ENCODE measurements around the gene POMT1.

The POMT1 gene

DNA sequence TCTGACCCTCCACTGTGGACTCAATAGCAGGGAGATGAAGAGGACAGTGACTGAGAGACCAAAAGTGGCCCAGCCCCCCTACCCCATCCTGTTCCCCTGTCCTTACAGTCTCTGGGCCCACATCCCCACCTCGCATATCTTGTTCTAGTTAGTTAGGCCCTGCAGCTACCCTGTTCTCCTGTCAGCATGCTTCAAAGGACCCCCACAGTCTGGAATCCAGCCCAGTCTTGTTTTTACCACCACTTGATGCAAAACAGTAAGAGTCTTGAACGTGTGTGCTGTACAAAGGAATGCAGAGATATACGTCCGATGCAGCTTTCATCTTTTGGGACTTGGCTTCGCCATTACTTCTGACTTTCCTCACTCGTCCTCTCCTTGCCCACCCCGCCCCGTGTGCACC lies 12.2 kb upstream of the POMT1 start:
- TF ChIP-seq, protein P1, sequence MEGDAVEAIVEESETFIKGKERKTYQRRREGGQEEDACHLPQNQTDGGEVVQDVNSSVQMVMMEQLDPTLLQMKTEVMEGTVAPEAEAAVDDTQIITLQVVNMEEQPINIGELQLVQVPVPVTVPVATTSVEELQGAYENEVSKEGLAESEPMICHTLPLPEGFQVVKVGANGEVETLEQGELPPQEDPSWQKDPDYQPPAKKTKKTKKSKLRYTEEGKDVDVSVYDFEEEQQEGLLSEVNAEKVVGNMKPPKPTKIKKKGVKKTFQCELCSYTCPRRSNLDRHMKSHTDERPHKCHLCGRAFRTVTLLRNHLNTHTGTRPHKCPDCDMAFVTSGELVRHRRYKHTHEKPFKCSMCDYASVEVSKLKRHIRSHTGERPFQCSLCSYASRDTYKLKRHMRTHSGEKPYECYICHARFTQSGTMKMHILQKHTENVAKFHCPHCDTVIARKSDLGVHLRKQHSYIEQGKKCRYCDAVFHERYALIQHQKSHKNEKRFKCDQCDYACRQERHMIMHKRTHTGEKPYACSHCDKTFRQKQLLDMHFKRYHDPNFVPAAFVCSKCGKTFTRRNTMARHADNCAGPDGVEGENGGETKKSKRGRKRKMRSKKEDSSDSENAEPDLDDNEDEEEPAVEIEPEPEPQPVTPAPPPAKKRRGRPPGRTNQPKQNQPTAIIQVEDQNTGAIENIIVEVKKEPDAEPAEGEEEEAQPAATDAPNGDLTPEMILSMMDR (IDR thresholded peaks at IDR 0.05; ENCODE audit: low read depth, low read length, poor library complexity, severe bottlenecking): no peak
- no peak for TF ChIP-seq EZH2phosphoT487 (IDR thresholded peaks at IDR 0.05; ENCODE audit: borderline replicate concordance, low read length)
- no peaks in the 10 kb centered on the region for H3K9me2 ChIP-seq (replicated peaks; ENCODE audit: control insufficient read depth, low read length)
- no peaks in the 10 kb centered on the region for H3K4me1 ChIP-seq (ENCODE audit: control insufficient read depth, low read length)
- no peak overlapping the region for H3K27ac ChIP-seq (ENCODE audit: low read depth, low read length)
- H3K27me3 ChIP-seq (ENCODE audit: control insufficient read depth, low read length): no peaks in the 10 kb centered on the region
- H3K36me3 ChIP-seq (ENCODE audit: control insufficient read depth, low read length): peaks cover 99% of the 10 kb centered on the region
- no peaks in the 10 kb centered on the region for H3F3A ChIP-seq (ENCODE audit: control insufficient read depth, insufficient read depth)
- H3K4me3 ChIP-seq (ENCODE audit: low read length): no peak overlapping the region
- no peaks in the 10 kb centered on the region for H3K9me3 ChIP-seq (ENCODE audit: control insufficient read depth, insufficient read depth, low read length)
- no peaks in the 10 kb centered on the region; the same call in 1 of the 2 replicates for H4K20me1 ChIP-seq (ENCODE audit: control insufficient read depth, insufficient read depth, low read depth, low read length)
- H3K79me2 ChIP-seq (ENCODE audit: control insufficient read depth, low read length): no peaks in the 10 kb centered on the region
- no peak overlapping the region for H3K4me2 ChIP-seq (ENCODE audit: low read length)

DNA sequence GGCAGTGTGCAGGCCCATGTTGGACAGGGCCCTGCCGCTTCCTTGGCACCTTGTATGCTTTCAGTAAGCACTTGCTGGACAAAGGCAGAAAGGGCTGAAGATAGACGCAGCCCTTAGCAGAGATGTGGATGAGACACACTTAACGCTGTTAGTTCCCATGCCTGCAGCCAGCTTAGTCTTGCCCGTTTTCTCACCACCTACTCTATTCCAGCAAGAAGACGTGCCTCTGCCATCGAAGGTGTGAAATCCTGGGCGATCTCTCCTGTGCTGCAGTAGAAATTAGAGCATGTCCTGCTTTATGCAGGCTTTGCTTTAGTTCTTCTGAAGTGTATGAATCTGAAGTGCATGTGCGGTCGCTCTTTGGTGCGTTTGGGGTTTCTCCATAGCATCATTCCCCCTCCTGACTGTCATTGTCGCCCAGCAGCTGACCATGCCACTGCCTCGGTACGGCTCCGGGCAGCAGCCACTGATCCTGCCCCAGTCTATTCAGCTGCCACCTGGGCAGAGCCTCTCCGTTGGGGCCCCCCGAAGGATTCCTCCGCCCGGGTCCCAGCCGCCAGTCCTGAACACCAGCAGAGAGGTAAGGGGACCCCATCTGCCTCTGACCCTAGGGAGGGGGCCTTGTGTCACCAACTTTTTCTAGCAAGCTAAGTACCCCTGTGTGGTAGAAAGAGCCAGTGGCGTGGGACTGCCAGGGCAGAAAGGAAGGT lies 11.6 kb upstream of the POMT1 start:
- Histone ChIP-seq H3K79me2 (ENCODE audit: control insufficient read depth, low read length) (no peaks in the 10 kb centered on the region), H3K9me2 (replicated peaks; ENCODE audit: control insufficient read depth, low read length) (no peaks in the 10 kb centered on the region), H3K9me3 (ENCODE audit: control insufficient read depth, insufficient read depth, low read length) (no peaks in the 10 kb centered on the region), H3K4me1 (ENCODE audit: control insufficient read depth, low read length) (no peaks in the 10 kb centered on the region), H3K27ac (ENCODE audit: low read depth, low read length) (no peak overlapping the region), H3K36me3 (ENCODE audit: control insufficient read depth, low read length) (peaks cover 99% of the 10 kb centered on the region), H3K4me2 (ENCODE audit: low read length) (no peak overlapping the region), H3K4me3 (ENCODE audit: low read length) (no peak overlapping the region), H3K27me3 (ENCODE audit: control insufficient read depth, low read length) (no peaks in the 10 kb centered on the region), H4K20me1 (ENCODE audit: control insufficient read depth, insufficient read depth, low read depth, low read length) (no peaks in the 10 kb centered on the region; the same call in 1 of the 2 replicates), H3F3A (ENCODE audit: control insufficient read depth, insufficient read depth) (no peaks in the 10 kb centered on the region)
- no peak for TF ChIP-seq EZH2phosphoT487 (IDR thresholded peaks at IDR 0.05; ENCODE audit: borderline replicate concordance, low read length)
- TF ChIP-seq, protein P1 (IDR thresholded peaks at IDR 0.05; ENCODE audit: low read depth, low read length, poor library complexity, severe bottlenecking): no peak

DNA sequence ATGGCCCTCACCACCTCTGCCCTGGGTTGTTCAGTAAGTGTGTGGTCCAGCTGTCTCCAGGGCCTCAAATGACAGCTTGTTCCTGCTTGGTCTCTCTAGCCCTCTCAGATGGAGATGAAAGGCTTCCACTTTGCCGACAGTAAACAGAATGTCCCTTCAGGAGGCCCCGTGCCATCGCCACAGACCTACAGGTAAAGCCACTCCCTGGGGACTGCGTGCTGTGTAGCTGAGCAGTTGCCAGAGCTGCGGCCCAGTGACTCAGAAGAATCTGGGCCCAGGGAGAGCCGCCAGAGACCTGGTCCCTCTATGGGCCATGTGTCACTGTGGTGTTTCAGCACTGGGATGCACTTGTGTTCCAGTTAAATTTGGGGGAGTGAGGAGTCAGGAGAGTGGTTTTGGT lies 10.6 kb upstream of the POMT1 start:
- peaks cover 99% of the 10 kb centered on the region for H3K36me3 ChIP-seq (ENCODE audit: control insufficient read depth, low read length)
- no peaks in the 10 kb centered on the region for H3F3A ChIP-seq (ENCODE audit: control insufficient read depth, insufficient read depth)
- TF ChIP-seq, protein P1 (IDR thresholded peaks at IDR 0.05; ENCODE audit: low read depth, low read length, poor library complexity, severe bottlenecking): no peak
- no peak for TF ChIP-seq EZH2phosphoT487 (IDR thresholded peaks at IDR 0.05; ENCODE audit: borderline replicate concordance, low read length)
- H3K9me2 ChIP-seq (replicated peaks; ENCODE audit: control insufficient read depth, low read length): no peaks in the 10 kb centered on the region
- H3K9me3 ChIP-seq (ENCODE audit: control insufficient read depth, insufficient read depth, low read length): no peaks in the 10 kb centered on the region
- H3K4me3 ChIP-seq (ENCODE audit: low read length): no peak overlapping the region
- no peak overlapping the region for H3K4me2 ChIP-seq (ENCODE audit: low read length)
- no peaks in the 10 kb centered on the region for H3K4me1 ChIP-seq (ENCODE audit: control insufficient read depth, low read length)
- no peak overlapping the region for H3K27ac ChIP-seq (ENCODE audit: low read depth, low read length)
- no peaks in the 10 kb centered on the region; the same call in 1 of the 2 replicates for H4K20me1 ChIP-seq (ENCODE audit: control insufficient read depth, insufficient read depth, low read depth, low read length)
- no peaks in the 10 kb centered on the region for H3K27me3 ChIP-seq (ENCODE audit: control insufficient read depth, low read length)
- H3K79me2 ChIP-seq (ENCODE audit: control insufficient read depth, low read length): no peaks in the 10 kb centered on the region

Measured in DOHH2 (cell line).